Thoracic aorta (tissue), 2 donors: Measurements from ENCODE around the gene MCF2L. TPM values are rescaled to one million over a fixed set of nuclear protein-coding genes. Genes with fewer than 3 reads are reported as not detected.

Experiments
- ATAC-seq: fragments of 150-250 bp; one replicate; pipeline ENCODE4 v1.8.0; 2017; ENCODE audit warnings: low read depth; ENCODE audit not compliant: insufficient number of reproducible peaks, low FRiP score
- DNase-seq: peaks from one replicate; pipeline ENCODE4 v3.0.0-alpha.2; 2020; ENCODE audit warnings: low spot score
- H3K27ac ChIP-seq, 2 donors: fragments of 200-600 bp; sonication (generic); 1 replicate in 1 of 2; 2 replicates in 1 of 2; pipeline ENCODE4 v1.5.1; 2016; ENCODE audit warnings: mild to moderate bottlenecking in 2 of 2, moderate library complexity in 2 of 2
- H3K27me3 ChIP-seq: fragments of 200-600 bp; sonication (generic); replicated peaks from 2 replicates; pipeline ENCODE4 v1.6.0; 2016; ENCODE audit warnings: mild to moderate bottlenecking; ENCODE audit not compliant: insufficient read depth
- H3K36me3 ChIP-seq: fragments of 200-600 bp; sonication (generic); one replicate; pipeline ENCODE4 v1.5.1; 2016
- H3K4me1 ChIP-seq, 2 donors: fragments of 200-600 bp; sonication (generic); 1 replicate in 1 of 2; 2 replicates in 1 of 2; pipeline versions ENCODE4 v1.5.1 to v1.6.0; 2016; ENCODE audit warnings: low read depth in 2 of 2, mild to moderate bottlenecking in 1 of 2; ENCODE audit not compliant: control insufficient read depth in 1 of 2
- H3K4me3 ChIP-seq: fragments of 200-600 bp; sonication (generic); 2 replicates; pipeline ENCODE4 v1.5.1; 2016; ENCODE audit warnings: mild to moderate bottlenecking
- H3K9me3 ChIP-seq: fragments of 200-600 bp; sonication (generic); 2 replicates; pipeline ENCODE4 v1.5.1; 2016
- total RNA-seq, 2 donors: library from RNA; depleted of rRNA; stranded (reverse); fragments of >200 nt; gene quantifications; one replicate each; pipeline versions ENCODE4 v1.1.0 to v1.2.3, GENCODE V29; 2016
- TF ChIP-seq, protein P1 (sequence below): fragments of 200-600 bp; sonication (generic); IDR thresholded peaks from one replicate; pipeline ENCODE4 v1.5.1; 2019; ENCODE audit warnings: antibody characterized with exemption

Gene MCF2L
- total RNA-seq, 2 donors from 2014 or later, result 34.9 to 49.2 TPM

GRCh38 chr13:113032291-113032690 is 63.3 kb downstream of the MCF2L start:
- H3K36me3 ChIP-seq, result no peaks in the 10 kb centered on the region
- H3K4me3 ChIP-seq, result no peak overlapping the region
- TF ChIP-seq, protein P1, sequence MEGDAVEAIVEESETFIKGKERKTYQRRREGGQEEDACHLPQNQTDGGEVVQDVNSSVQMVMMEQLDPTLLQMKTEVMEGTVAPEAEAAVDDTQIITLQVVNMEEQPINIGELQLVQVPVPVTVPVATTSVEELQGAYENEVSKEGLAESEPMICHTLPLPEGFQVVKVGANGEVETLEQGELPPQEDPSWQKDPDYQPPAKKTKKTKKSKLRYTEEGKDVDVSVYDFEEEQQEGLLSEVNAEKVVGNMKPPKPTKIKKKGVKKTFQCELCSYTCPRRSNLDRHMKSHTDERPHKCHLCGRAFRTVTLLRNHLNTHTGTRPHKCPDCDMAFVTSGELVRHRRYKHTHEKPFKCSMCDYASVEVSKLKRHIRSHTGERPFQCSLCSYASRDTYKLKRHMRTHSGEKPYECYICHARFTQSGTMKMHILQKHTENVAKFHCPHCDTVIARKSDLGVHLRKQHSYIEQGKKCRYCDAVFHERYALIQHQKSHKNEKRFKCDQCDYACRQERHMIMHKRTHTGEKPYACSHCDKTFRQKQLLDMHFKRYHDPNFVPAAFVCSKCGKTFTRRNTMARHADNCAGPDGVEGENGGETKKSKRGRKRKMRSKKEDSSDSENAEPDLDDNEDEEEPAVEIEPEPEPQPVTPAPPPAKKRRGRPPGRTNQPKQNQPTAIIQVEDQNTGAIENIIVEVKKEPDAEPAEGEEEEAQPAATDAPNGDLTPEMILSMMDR, result no peak
- DNase-seq (no peak), ATAC-seq (no peak)
- H3K4me1 ChIP-seq, result peaks cover 0 to 5% of the 10 kb centered on the region in 2 donors
- no peaks in the 10 kb centered on the region for H3K27me3 ChIP-seq
- no peaks in the 10 kb centered on the region for H3K9me3 ChIP-seq
- H3K27ac ChIP-seq, result no peak overlapping the region

DNA sequence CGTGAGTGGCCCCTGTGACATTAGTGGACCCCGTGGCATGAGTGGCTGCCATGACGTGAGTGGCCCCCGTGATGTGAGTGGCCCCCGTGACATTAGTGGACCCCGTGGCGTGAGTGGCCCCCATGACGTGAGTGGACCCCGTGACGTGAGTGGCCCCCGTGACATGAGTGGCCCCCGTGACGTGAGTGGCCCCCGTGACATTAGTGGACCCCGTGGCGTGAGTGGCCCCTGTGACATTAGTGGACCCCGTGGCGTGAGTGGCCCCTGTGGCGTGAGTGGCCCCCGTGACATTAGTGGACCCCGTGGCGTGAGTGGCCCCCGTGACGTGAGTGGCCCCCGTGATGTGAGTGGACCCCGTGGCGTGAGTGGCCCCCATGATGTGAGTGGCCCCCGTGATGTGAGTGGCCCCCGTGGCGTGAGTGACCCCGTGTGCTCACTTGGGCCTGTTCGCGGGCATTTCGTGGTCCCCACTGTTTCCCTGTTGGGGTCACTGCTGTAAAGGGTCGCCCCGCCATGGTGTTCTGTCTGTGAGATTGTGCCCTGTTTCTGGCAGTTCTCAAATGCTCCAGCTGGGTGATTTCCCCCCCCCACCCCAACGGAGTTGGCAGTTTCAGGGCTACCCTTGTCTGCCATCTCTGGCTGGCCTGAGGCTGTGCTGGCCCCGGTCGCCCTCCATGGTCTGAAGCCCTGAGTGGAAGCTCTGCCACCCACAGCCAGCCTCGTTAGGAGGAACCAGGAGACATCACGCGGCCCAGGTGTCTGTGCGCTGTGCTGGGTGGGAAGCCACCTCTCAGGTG is 64.2 kb downstream of the MCF2L start:
- ATAC-seq (no peak), DNase-seq (no peak)
- Histone ChIP-seq H3K4me3 (no peak overlapping the region), H3K27me3 (no peaks in the 10 kb centered on the region), H3K9me3 (no peaks in the 10 kb centered on the region), H3K27ac (no peak overlapping the region), H3K4me1 (peaks cover 0 to 5% of the 10 kb centered on the region in 2 donors), H3K36me3 (no peaks in the 10 kb centered on the region)
- TF ChIP-seq, protein P1, result no peak

DNA sequence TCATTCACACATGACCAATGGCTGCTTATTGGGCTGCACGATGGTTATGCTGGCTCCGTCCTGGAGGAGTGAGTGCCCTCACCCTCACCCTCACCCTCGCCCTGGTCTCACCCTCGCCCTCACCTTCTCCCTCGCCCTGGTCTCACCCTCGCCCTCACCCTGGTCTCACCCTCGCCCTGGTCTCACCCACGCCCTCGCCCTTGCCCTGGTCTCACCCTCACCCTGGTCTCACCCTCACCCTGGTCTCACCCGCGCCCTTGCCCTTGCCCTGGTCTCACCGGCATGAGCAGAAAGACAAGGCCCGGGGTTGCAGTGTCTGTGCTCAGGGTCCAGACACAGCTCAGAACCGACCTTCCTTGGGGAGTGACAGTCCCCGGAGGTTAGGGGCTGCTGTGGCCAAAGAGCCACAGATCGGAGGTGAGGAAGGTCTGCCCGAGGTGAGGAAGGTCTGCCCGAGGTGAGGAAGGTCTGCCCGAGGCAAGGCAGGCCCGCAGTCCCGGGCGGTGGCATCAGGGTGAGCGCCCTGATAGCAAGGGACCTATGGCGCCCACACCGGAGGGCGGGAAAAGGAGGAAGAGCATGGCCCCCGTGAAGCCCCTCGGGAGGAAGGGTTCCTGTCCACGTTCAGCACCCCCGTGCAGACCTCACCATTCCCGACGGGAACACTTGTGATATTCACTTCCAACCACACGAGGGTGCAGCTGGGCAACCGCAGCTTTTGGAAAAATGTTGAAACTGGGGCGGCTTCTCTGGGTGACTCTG is 65.6 kb downstream of the MCF2L start:
- TF ChIP-seq, protein P1, result peak; percentile 79
- ATAC-seq, result no peak
- no peak for DNase-seq
- H3K4me1 ChIP-seq, result peaks cover 0 to 5% of the 10 kb centered on the region in 2 donors
- no peak overlapping the region for H3K27ac ChIP-seq
- H3K4me3 ChIP-seq, result no peak overlapping the region
- H3K9me3 ChIP-seq, result no peaks in the 10 kb centered on the region
- H3K27me3 ChIP-seq, result no peaks in the 10 kb centered on the region
- no peaks in the 10 kb centered on the region for H3K36me3 ChIP-seq

GRCh38 chr13:113035213-113035800 is 66.3 kb downstream of the MCF2L start:
- DNase-seq (no peak), ATAC-seq (no peak)
- Histone ChIP-seq H3K4me3 (no peak overlapping the region), H3K36me3 (no peaks in the 10 kb centered on the region), H3K4me1 (peaks cover 0 to 5% of the 10 kb centered on the region in 2 donors), H3K9me3 (no peaks in the 10 kb centered on the region), H3K27ac (no peak overlapping the region), H3K27me3 (no peaks in the 10 kb centered on the region)
- TF ChIP-seq, protein P1, result no peak

- H3K4me1 ChIP-seq, result peaks cover 0 to 14% of the 10 kb centered on the region in 2 donors
- H3K4me3 ChIP-seq, result no peak overlapping the region
- H3K9me3 ChIP-seq, result no peaks in the 10 kb centered on the region
- TF ChIP-seq, protein P1, result no peak
- no peak overlapping the region for H3K27ac ChIP-seq
- no peaks in the 10 kb centered on the region for H3K27me3 ChIP-seq
- no peaks in the 10 kb centered on the region for H3K36me3 ChIP-seq
- no peak for DNase-seq
- no peak for ATAC-seq
Observed at GRCh38 chr13:113036401-113036800, 67.4 kb downstream of the MCF2L start.
